ENCODE results near the gene CHRDL1. TPM values are rescaled to one million over a fixed set of nuclear protein-coding genes. Genes with fewer than 3 reads are reported as not detected.

CHRDL1 gene
- total and polyA plus RNA-seq, 2 donors (not counting 1 experiment from before 2014, with no cell fraction given): not detected

DNA sequence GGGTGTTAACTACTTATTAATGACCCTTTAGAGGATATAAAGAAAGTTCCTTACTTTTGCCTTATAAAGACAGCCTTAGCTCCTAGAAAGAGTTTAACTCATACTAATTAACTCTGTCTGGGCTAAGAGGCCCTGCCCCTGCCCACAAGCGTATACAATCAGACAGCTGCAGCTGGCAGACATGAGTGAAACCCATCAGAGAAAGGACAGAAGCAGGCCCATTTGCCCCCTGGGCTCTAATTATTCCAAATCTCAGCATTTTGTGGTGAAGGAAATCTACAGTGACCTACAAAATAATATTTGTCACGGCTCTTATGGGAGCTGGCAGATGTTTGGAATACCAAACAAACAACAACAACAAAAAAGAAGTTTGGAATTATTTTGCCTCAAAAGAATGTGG is 71.8 kb downstream of the CHRDL1 start:
- H3K79me2 ChIP-seq (ENCODE audit: control insufficient read depth, insufficient read depth, low read length): no peaks in the 10 kb centered on the region
- Mint-ChIP-seq H3K27ac (no peak overlapping the region), H3K4me3 (no peak overlapping the region), H3K27me3 (no peaks in the 10 kb centered on the region), H3K4me1 (no peaks in the 10 kb centered on the region), H3K9me3 (ENCODE audit: insufficient read depth) (no peaks in the 10 kb centered on the region)
- no peaks in the 10 kb centered on the region for H4K20me1 ChIP-seq (ENCODE audit: control insufficient read depth, insufficient read depth, low read length, poor library complexity, severe bottlenecking)
- no peak overlapping the region for H2AFZ ChIP-seq (ENCODE audit: insufficient read depth, low read depth, low read length, poor library complexity, severe bottlenecking)
- no peak overlapping the region for H3K9ac ChIP-seq (ENCODE audit: low read length)
- no peak overlapping the region for H3K4me2 ChIP-seq (replicated peaks; ENCODE audit: low read depth, low read length, poor library complexity, severe bottlenecking)
- H3K36me3 ChIP-seq (replicated peaks in 1 of 2; ENCODE audit: control extremely low read depth in 1 of 2, control insufficient read depth in 1 of 2, extremely low read depth in 1 of 2, insufficient read depth in 2 of 2, low read length in 1 of 2): no peaks in the 10 kb centered on the region
- CTCF ChIA-PET: no interaction called here
- POLR2A ChIA-PET: no interaction called here
- ATAC-seq (ENCODE audit: low read depth): no peak
- TF ChIP-seq EZH2 (IDR thresholded peaks at IDR 0.05; ENCODE audit: borderline replicate concordance, insufficient read depth, low read depth, low read length, poor library complexity, severe bottlenecking): no peak
- TF ChIP-seq, protein P1, sequence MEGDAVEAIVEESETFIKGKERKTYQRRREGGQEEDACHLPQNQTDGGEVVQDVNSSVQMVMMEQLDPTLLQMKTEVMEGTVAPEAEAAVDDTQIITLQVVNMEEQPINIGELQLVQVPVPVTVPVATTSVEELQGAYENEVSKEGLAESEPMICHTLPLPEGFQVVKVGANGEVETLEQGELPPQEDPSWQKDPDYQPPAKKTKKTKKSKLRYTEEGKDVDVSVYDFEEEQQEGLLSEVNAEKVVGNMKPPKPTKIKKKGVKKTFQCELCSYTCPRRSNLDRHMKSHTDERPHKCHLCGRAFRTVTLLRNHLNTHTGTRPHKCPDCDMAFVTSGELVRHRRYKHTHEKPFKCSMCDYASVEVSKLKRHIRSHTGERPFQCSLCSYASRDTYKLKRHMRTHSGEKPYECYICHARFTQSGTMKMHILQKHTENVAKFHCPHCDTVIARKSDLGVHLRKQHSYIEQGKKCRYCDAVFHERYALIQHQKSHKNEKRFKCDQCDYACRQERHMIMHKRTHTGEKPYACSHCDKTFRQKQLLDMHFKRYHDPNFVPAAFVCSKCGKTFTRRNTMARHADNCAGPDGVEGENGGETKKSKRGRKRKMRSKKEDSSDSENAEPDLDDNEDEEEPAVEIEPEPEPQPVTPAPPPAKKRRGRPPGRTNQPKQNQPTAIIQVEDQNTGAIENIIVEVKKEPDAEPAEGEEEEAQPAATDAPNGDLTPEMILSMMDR (IDR thresholded peaks at IDR 0.05): no peak
- no CpG with 5 or more reads among the region's 2 CpGs for WGBS (ENCODE audit: insufficient coverage)
- no peak overlapping the region for H3K4me3 ChIP-seq (ENCODE audit: control extremely low read depth in 1 of 5, extremely low read depth in 1 of 5, insufficient read depth in 1 of 5, low read depth in 2 of 5, low read length in 4 of 5)
- intact Hi-C loops (cut with micrococcal nuclease): no loop called here
- no peaks in the 10 kb centered on the region for H3K9me3 ChIP-seq (ENCODE audit: control extremely low read depth in 1 of 3, control insufficient read depth in 2 of 3, insufficient read depth in 1 of 3, low read length in 2 of 3)
- DNase-seq: no peak
- no peaks in the 10 kb centered on the region for H3K4me1 ChIP-seq (ENCODE audit: control insufficient read depth in 2 of 2, insufficient read depth in 2 of 2, low read length in 2 of 2)
- H3K27me3 ChIP-seq (replicated peaks in 1 of 4; ENCODE audit: control extremely low read depth in 1 of 4, control insufficient read depth in 3 of 4, insufficient read depth in 4 of 4, low read length in 3 of 4): no peaks in the 10 kb centered on the region
- no peak overlapping the region for H3K27ac ChIP-seq (ENCODE audit: low read length in 2 of 2)

DNA sequence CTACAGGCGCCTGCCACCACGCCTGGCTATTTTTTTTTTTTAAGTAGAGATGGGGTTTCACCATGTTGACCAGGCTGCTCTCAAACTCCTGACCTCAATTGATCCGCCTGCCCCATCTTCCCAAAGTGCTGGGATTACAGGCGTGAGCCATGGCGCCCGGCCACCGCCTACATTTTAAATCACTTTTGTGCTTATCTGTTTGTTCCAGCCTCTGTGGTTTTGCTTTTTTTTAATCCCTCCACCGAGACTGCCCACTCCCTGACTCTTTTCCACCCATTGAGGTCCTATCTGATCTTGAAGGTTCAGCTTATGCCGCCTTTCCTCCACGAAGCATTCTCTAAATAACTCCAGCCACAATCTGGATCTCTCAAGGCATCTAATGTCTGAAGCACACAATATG is 73.5 kb downstream of the CHRDL1 start:
- Mint-ChIP-seq H3K27ac (no peak overlapping the region), H3K9me3 (ENCODE audit: insufficient read depth) (no peaks in the 10 kb centered on the region), H3K4me1 (no peaks in the 10 kb centered on the region), H3K4me3 (no peak overlapping the region), H3K27me3 (no peaks in the 10 kb centered on the region)
- no peak for TF ChIP-seq EZH2 (IDR thresholded peaks at IDR 0.05; ENCODE audit: borderline replicate concordance, insufficient read depth, low read depth, low read length, poor library complexity, severe bottlenecking)
- TF ChIP-seq, protein P1 (IDR thresholded peaks at IDR 0.05): no peak
- POLR2A ChIA-PET: no interaction called here
- no peaks in the 10 kb centered on the region for H3K4me1 ChIP-seq (ENCODE audit: control insufficient read depth in 2 of 2, insufficient read depth in 2 of 2, low read length in 2 of 2)
- no peaks in the 10 kb centered on the region for H3K27me3 ChIP-seq (replicated peaks in 1 of 4; ENCODE audit: control extremely low read depth in 1 of 4, control insufficient read depth in 3 of 4, insufficient read depth in 4 of 4, low read length in 3 of 4)
- H2AFZ ChIP-seq (ENCODE audit: insufficient read depth, low read depth, low read length, poor library complexity, severe bottlenecking): no peak overlapping the region
- WGBS (ENCODE audit: insufficient coverage): 100% methylated on average over 2 of the region's 10 CpGs
- CTCF ChIA-PET: no interaction called here
- no peak overlapping the region for H3K4me2 ChIP-seq (replicated peaks; ENCODE audit: low read depth, low read length, poor library complexity, severe bottlenecking)
- no peak overlapping the region for H3K4me3 ChIP-seq (ENCODE audit: control extremely low read depth in 1 of 5, extremely low read depth in 1 of 5, insufficient read depth in 1 of 5, low read depth in 2 of 5, low read length in 4 of 5)
- H3K27ac ChIP-seq (ENCODE audit: low read length in 2 of 2): no peak overlapping the region
- DNase-seq (no peak), ATAC-seq (ENCODE audit: low read depth) (no peak)
- no peaks in the 10 kb centered on the region for H4K20me1 ChIP-seq (ENCODE audit: control insufficient read depth, insufficient read depth, low read length, poor library complexity, severe bottlenecking)
- H3K9ac ChIP-seq (ENCODE audit: low read length): no peak overlapping the region
- no peaks in the 10 kb centered on the region for H3K79me2 ChIP-seq (ENCODE audit: control insufficient read depth, insufficient read depth, low read length)
- H3K36me3 ChIP-seq (replicated peaks in 1 of 2; ENCODE audit: control extremely low read depth in 1 of 2, control insufficient read depth in 1 of 2, extremely low read depth in 1 of 2, insufficient read depth in 2 of 2, low read length in 1 of 2): no peaks in the 10 kb centered on the region
- intact Hi-C loops (cut with micrococcal nuclease): no loop called here
- no peaks in the 10 kb centered on the region for H3K9me3 ChIP-seq (ENCODE audit: control extremely low read depth in 1 of 3, control insufficient read depth in 2 of 3, insufficient read depth in 1 of 3, low read length in 2 of 3)
